Prostate gland (tissue), 2 donors: Measurements from ENCODE around the gene RAI1. TPM values are rescaled to one million over a fixed set of nuclear protein-coding genes. Genes with fewer than 3 reads are reported as not detected.

Experiments used
- DNase-seq: peaks from one replicate; pipeline ENCODE4 v3.0.0-alpha.2; 2019; ENCODE audit warnings: low spot score
- H3K27ac ChIP-seq, 2 donors: fragments of 200-600 bp; sonication (generic); 2 replicates each; pipeline ENCODE4 v1.5.1; 2017 to 2019
- H3K27me3 ChIP-seq: fragments of 200-600 bp; sonication (generic); replicated peaks from 2 replicates; pipeline ENCODE4 v1.5.1; 2019; ENCODE audit not compliant: insufficient read depth
- H3K36me3 ChIP-seq, 2 donors: fragments of 200-600 bp; sonication (generic); 1 replicate in 1 of 2; 2 replicates in 1 of 2; pipeline versions ENCODE4 v1.5.1 to v1.8.1; 2017 to 2019
- H3K4me1 ChIP-seq: fragments of 200-600 bp; sonication (generic); replicated peaks from 2 replicates; pipeline ENCODE4 v1.5.1; 2019
- H3K4me3 ChIP-seq, 2 donors: fragments of 200-600 bp; sonication (generic); 2 replicates each; pipeline ENCODE4 v1.5.1; 2017 to 2019
- H3K9me3 ChIP-seq: fragments of 200-600 bp; sonication (generic); 2 replicates; pipeline ENCODE4 v1.5.1; 2017
- CTCF ChIP-seq, 4 experiments: fragments of 200-600 bp in 2 of 4; fragments of 450-650 bp in 2 of 4; sonication (generic) in 2 of 4; IDR thresholded peaks; 1 replicate in 3 of 4; 2 replicates in 1 of 4; pipeline ENCODE4 v1.5.1; 2016 to 2019; ENCODE audit warnings: antibody characterized with exemption in 4 of 4, mild to moderate bottlenecking in 2 of 4, moderate library complexity in 2 of 4
- POLR2A ChIP-seq: fragments of 450-650 bp; IDR thresholded peaks from one replicate; pipeline ENCODE4 v1.6.1; 2016; ENCODE audit warnings: antibody characterized with exemption, mild to moderate bottlenecking
- POLR2AphosphoS5 ChIP-seq: sonication (generic); formaldehyde crosslinking; IDR thresholded peaks from one replicate; pipeline ENCODE4 v1.6.1; 2017; ENCODE audit warnings: antibody characterized with exemption
- WGBS: methylation state at CpG from one replicate; pipeline ENCODE4 v1.1.5; 2018; 5-methylcytosine and 5-hydroxymethylcytosine counted together
- intact Hi-C: fragments of 100-400 bp; cut with DNase I; formaldehyde crosslinking; loops from one replicate; pipeline ENCODE4 v1.14.2; 2022
- microRNA counts, 2 donors: library from miRNA; unstranded; fragments of <30 nt; microRNA quantifications; one replicate each; lab custom pipeline; 2016 to 2017
- microRNA-seq: library from miRNA; unstranded; fragments of <30 nt; microRNA quantifications from one replicate; pipeline ENCODE4, GENCODE V29; 2016
- small RNA-seq, 2 donors: library from RNA; depleted of rRNA; stranded (forward); fragments of <200 nt; gene quantifications; one replicate each; pipeline ENCODE3, GENCODE V24; 2016
- total RNA-seq, 2 donors: library from RNA; depleted of rRNA; stranded (reverse); fragments of >200 nt; gene quantifications; one replicate each; pipeline ENCODE4 v1.1.0, GENCODE V29; 2016

RAI1 gene
- total RNA-seq, 2 donors from 2014 or later: 69.2 to 71.0 TPM

- DNase-seq: no peak
- Histone ChIP-seq H3K4me3 (no peak overlapping the region), H3K36me3 (no peaks in the 10 kb centered on the region), H3K9me3 (no peaks in the 10 kb centered on the region), H3K4me1 (peaks cover 3% of the 10 kb centered on the region), H3K27ac (no peak overlapping the region), H3K27me3 (no peaks in the 10 kb centered on the region)
- TF ChIP-seq POLR2A (no peak), CTCF (IDR thresholded peaks at IDR 0.05) (no peak), POLR2AphosphoS5 (no peak)
- 92% methylated on average over 4 of the region's 4 CpGs for WGBS
- intact Hi-C loops: no loop called here
Observed at GRCh38 chr17:17857496-17857895, 176.2 kb downstream of the RAI1 start.

- DNase-seq: peak; percentile 72
- Histone ChIP-seq H3K27me3 (no peaks in the 10 kb centered on the region), H3K27ac (peak overlapping the region; percentile 13 to 17), H3K4me3 (no peak overlapping the region), H3K36me3 (no peaks in the 10 kb centered on the region), H3K4me1 (peaks cover 4% of the 10 kb centered on the region), H3K9me3 (no peaks in the 10 kb centered on the region)
- TF ChIP-seq POLR2A (no peak), POLR2AphosphoS5 (peak; percentile 69), CTCF (IDR thresholded peaks at IDR 0.05) (peak; percentile 93 to 99 (median 96))
- WGBS: 45% methylated on average over 9 of the region's 9 CpGs
- intact Hi-C loops: loop anchor here (1.0 to 2.0 kb wide), 2 partner anchors 47 to 179 kb away; partner anchors contain the start of gene RAI1
Observed at GRCh38 chr17:17859909-17860765, 178.9 kb downstream of the RAI1 start.

GRCh38 chr17:17860766-17861107, 179.5 kb downstream of the RAI1 start:
- 68% methylated on average over 5 of the region's 5 CpGs for WGBS
- no peak for TF ChIP-seq CTCF (IDR thresholded peaks at IDR 0.05)
- TF ChIP-seq POLR2AphosphoS5: no peak
- no peak for TF ChIP-seq POLR2A
- no peak overlapping the region for H3K27ac ChIP-seq
- peaks cover 4% of the 10 kb centered on the region for H3K4me1 ChIP-seq
- intact Hi-C loops: loop anchor here (1.0 to 2.0 kb wide), 2 partner anchors 48 to 179 kb away; partner anchors contain the start of gene RAI1
- no peak for DNase-seq
- H3K4me3 ChIP-seq: no peak overlapping the region
- no peaks in the 10 kb centered on the region for H3K9me3 ChIP-seq
- no peaks in the 10 kb centered on the region for H3K27me3 ChIP-seq
- no peaks in the 10 kb centered on the region for H3K36me3 ChIP-seq

MicroRNAs within 50 kb of the gene (microRNA counts, 767-probe panel; counts per million panel counts)
- 0 to 431 counts per million in 2 donors for microRNA hsa-miR-33b-5p (lab: Ali Mortazavi, UCI)

Small RNA genes within 50 kb of the gene (microRNA-seq; reads per million reads assigned to microRNA genes)
- 2.9 reads per million, percentile 35 among the genes with 10 or more reads in this experiment for gene MIR33B
- gene MIR6777: 0.84 reads per million, percentile 3 among the genes with 10 or more reads in this experiment

Small RNA genes within 50 kb of the gene (small RNA-seq; reads per million reads assigned to genes)
- 0.09 to 0.60 reads per million in 2 donors for gene MIR33B
- gene MIR6777: 0.09 to 0.30 reads per million in 2 donors
- 0 reads per million in 2 donors for gene RF02177
- gene RF02178: 0 reads per million in 2 donors

Other genes starting within 250 kb of the RAI1 start
- gene MED9, start 204.5 kb upstream of the RAI1 start, total RNA-seq: 10 to 100 TPM; 27.8 to 31.7 TPM
- 100 to 1,000 TPM; 124 to 175 TPM for gene RASD1, start 185.1 kb upstream of the RAI1 start, total RNA-seq
- 100 to 1,000 TPM in 1 of 2 donors, 10 to 100 TPM in 1; 67.0 to 145 TPM for gene PEMT, start 89.8 kb upstream of the RAI1 start, total RNA-seq
- 100 to 1,000 TPM; 134 to 299 TPM for gene SREBF1, start 155.5 kb downstream of the RAI1 start, total RNA-seq